SK-N-SH treated with all-trans-retinoic acid at 6 μM for 48 hours (cell line): Measurements from ENCODE around the gene OVCA2.

Experiments
- ATAC-seq: fragments of 200-7000 bp; cut with Tn5 transposase; 3 replicates; pipeline ENCODE4 v1.9.1; 2020; ENCODE audit warnings: mild to moderate bottlenecking, moderate library complexity
- ARNTL ChIP-seq: fragments of 450-650 bp; formaldehyde crosslinking; IDR thresholded peaks from 2 replicates; pipeline ENCODE4 v1.5.0; 2020; ENCODE audit warnings: low read depth, mild to moderate bottlenecking, moderate library complexity, borderline replicate concordance
- BACH2 ChIP-seq: fragments of 250-450 bp; sonication (Bioruptor Pico); IDR thresholded peaks from 2 replicates; pipeline ENCODE4 v1.9.0; 2021; ENCODE audit warnings: mild to moderate bottlenecking, borderline replicate concordance
- CSDC2 ChIP-seq: fragments of 250-450 bp; sonication (Bioruptor Pico); IDR thresholded peaks from 2 replicates; pipeline ENCODE4 v1.5.0; 2020; ENCODE audit warnings: mild to moderate bottlenecking, moderate library complexity
- ESRRG ChIP-seq: fragments of 250-450 bp; sonication (Bioruptor Pico); IDR thresholded peaks from 2 replicates; pipeline ENCODE4 v1.6.1; 2021; ENCODE audit warnings: mild to moderate bottlenecking
- GLIS3 ChIP-seq: fragments of 250-450 bp; sonication (Bioruptor Pico); IDR thresholded peaks from 2 replicates; pipeline ENCODE4 v1.5.0; 2020; ENCODE audit warnings: mild to moderate bottlenecking, moderate library complexity
- ISL1 ChIP-seq: fragments of 250-450 bp; sonication (Bioruptor Pico); IDR thresholded peaks from 2 replicates; pipeline ENCODE4 v2.1.2; 2022; ENCODE audit warnings: mild to moderate bottlenecking, moderate library complexity
- PPARA ChIP-seq: fragments of 250-450 bp; sonication (Bioruptor Pico); IDR thresholded peaks from 2 replicates; pipeline ENCODE4 v1.5.0; 2020; ENCODE audit warnings: mild to moderate bottlenecking, borderline replicate concordance
- TOX ChIP-seq: fragments of 250-450 bp; sonication (Bioruptor Pico); IDR thresholded peaks from 2 replicates; pipeline ENCODE4 v1.8.0; 2021; ENCODE audit warnings: mild to moderate bottlenecking, moderate library complexity, borderline replicate concordance
- ZC3H10 ChIP-seq: fragments of 250-450 bp; sonication (Bioruptor Pico); IDR thresholded peaks from 2 replicates; pipeline ENCODE4 v1.5.1; 2021; ENCODE audit warnings: mild to moderate bottlenecking, moderate library complexity
- ZFP3 ChIP-seq: fragments of 250-450 bp; sonication (Bioruptor Pico); IDR thresholded peaks from 2 replicates; pipeline ENCODE4 v1.5.0; 2020; ENCODE audit warnings: mild to moderate bottlenecking, moderate library complexity
- ZFP30 ChIP-seq: fragments of 450-650 bp; formaldehyde crosslinking; IDR thresholded peaks from 2 replicates; pipeline ENCODE4 v1.5.0; 2022; ENCODE audit warnings: mild to moderate bottlenecking, moderate library complexity
- ZNF565 ChIP-seq: fragments of 450-650 bp; formaldehyde crosslinking; conservative IDR thresholded peaks from 2 replicates; pipeline ENCODE4 v1.5.0; 2020; ENCODE audit warnings: low read depth, mild to moderate bottlenecking, moderate library complexity
- ZNF70 ChIP-seq: fragments of 450-650 bp; formaldehyde crosslinking; IDR thresholded peaks from 2 replicates; pipeline ENCODE4 v1.5.0; 2020; ENCODE audit warnings: mild to moderate bottlenecking, moderate library complexity
- ZNF8 ChIP-seq: fragments of 450-650 bp; formaldehyde crosslinking; IDR thresholded peaks from 2 replicates; pipeline ENCODE4 v1.5.0; 2020; ENCODE audit warnings: mild to moderate bottlenecking, moderate library complexity
- TF ChIP-seq, protein P1 (sequence below): fragments of 250-450 bp; sonication (Bioruptor Pico); IDR thresholded peaks from 2 replicates; pipeline ENCODE4 v1.8.0; 2021; ENCODE audit warnings: low read depth, mild to moderate bottlenecking, moderate library complexity, borderline replicate concordance
- TF ChIP-seq, protein P2 (sequence below): fragments of 250-450 bp; sonication (Bioruptor Pico); IDR thresholded peaks from 2 replicates; pipeline ENCODE4 v1.5.1; 2021; ENCODE audit warnings: mild to moderate bottlenecking, moderate library complexity
- TF ChIP-seq, protein P3 (sequence below): fragments of 250-450 bp; sonication (Bioruptor Pico); IDR thresholded peaks from 2 replicates; pipeline ENCODE4 v1.8.0; 2020; ENCODE audit warnings: mild to moderate bottlenecking, moderate library complexity, borderline replicate concordance
- TF ChIP-seq, protein P4 (sequence below): fragments of 250-450 bp; sonication (Bioruptor Pico); IDR thresholded peaks from 2 replicates; pipeline ENCODE4 v1.5.0; 2020; ENCODE audit warnings: mild to moderate bottlenecking, moderate library complexity
- TF ChIP-seq, protein P5 (sequence below): fragments of 250-450 bp; sonication (Bioruptor Pico); IDR thresholded peaks from 2 replicates; pipeline ENCODE4 v1.5.1; 2020; ENCODE audit warnings: low read depth, mild to moderate bottlenecking, moderate library complexity

OVCA2 gene

DNA sequence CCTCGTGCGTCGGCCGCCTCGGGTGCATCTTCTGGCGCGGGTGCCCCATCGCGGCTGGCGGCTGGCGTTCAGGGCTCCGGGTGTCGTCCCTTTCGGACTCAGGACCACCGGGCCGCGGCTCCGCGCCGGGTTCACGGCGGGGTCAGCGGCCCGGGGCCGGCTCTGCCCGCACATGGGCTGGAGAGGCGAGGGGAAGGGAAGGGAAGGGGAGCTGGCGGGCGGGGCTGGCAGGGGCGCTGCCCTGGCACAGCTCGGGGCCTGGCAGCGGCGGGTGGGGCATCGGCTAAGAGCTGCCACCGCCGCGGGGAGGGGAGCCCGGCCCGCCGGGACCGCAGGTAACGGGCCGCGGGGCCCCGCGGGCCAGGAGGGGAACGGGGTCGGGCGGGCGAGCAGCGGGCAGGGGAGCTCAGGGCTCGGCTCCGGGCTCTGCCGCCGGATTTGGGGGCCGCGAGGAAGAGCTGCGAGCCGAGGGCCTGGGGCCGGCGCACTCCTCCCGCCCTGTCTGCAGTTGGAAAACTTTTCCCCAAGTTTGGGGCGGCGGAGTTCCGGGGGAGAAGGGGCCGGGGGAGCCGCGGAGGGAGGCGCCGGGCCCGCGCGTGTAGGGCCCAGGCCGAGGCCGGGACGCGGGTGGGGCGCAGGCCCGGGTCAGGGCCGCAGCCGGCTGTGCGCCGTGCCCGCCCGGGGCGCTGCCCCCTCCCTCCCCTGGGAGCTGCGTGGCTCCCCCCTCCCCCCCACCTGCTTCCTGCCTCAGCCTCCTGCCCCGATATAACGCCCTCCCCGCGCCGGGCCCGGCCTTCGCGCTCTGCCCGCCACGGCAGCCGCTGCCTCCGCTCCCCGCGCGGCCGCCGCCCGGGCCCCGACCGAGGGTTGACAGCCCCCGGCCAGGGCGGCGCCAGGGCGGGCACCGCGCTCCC is 13.7 kb downstream of the OVCA2 start:
- TF ChIP-seq ISL1 (CRISPR knock-in tag) (no peak), ZFP3 (CRISPR knock-in tag) (no peak), ZC3H10 (CRISPR knock-in tag) (no peak)
- ATAC-seq: peak; percentile 6

DNA sequence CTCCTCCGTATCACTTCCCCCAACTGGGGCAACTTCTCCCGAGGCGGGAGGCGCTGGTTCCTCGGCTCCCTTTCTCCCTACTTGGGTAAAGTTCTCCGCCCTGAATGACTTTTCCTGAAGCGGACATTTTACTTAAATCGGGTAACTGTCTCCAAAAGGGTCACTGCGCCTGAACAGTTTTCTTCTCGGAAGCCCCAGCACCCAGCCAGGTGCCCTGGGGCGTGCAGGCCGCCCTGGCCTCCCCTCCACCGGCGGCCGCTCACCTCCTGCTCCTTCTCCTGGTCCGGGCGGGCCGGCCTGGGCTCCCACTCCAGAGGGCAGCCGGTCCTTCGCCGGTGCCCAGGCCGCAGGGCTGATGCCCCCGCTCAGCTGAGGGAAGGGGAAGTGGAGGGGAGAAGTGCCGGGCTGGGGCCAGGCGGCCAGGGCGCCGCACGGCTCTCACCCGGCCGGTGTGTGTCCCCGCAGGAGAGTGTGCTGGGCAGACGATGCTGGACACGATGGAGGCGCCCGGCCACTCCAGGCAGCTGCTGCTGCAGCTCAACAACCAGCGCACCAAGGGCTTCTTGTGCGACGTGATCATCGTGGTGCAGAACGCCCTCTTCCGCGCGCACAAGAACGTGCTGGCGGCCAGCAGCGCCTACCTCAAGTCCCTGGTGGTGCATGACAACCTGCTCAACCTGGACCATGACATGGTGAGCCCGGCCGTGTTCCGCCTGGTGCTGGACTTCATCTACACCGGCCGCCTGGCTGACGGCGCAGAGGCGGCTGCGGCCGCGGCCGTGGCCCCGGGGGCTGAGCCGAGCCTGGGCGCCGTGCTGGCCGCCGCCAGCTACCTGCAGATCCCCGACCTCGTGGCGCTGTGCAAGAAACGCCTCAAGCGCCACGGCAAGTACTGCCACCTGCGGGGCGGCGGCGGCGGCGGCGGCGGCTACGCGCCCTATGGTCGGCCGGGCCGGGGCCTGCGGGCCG is 14.7 kb downstream of the OVCA2 start:
- TF ChIP-seq TOX (CRISPR knock-in tag) (no peak), CSDC2 (no peak), ZNF565 (no peak), ARNTL (CRISPR knock-in tag) (no peak), ZFP30 (CRISPR knock-in tag) (no peak), ZNF8 (CRISPR knock-in tag) (no peak), ZNF70 (CRISPR knock-in tag) (no peak), GLIS3 (CRISPR knock-in tag) (no peak), PPARA (CRISPR knock-in tag) (no peak)
- TF ChIP-seq, protein P1, sequence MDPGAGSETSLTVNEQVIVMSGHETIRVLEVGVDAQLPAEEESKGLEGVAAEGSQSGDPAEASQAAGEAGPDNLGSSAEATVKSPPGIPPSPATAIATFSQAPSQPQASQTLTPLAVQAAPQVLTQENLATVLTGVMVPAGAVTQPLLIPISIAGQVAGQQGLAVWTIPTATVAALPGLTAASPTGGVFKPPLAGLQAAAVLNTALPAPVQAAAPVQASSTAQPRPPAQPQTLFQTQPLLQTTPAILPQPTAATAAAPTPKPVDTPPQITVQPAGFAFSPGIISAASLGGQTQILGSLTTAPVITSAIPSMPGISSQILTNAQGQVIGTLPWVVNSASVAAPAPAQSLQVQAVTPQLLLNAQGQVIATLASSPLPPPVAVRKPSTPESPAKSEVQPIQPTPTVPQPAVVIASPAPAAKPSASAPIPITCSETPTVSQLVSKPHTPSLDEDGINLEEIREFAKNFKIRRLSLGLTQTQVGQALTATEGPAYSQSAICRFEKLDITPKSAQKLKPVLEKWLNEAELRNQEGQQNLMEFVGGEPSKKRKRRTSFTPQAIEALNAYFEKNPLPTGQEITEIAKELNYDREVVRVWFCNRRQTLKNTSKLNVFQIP (CRISPR knock-in tag): no peak
- TF ChIP-seq, protein P2, sequence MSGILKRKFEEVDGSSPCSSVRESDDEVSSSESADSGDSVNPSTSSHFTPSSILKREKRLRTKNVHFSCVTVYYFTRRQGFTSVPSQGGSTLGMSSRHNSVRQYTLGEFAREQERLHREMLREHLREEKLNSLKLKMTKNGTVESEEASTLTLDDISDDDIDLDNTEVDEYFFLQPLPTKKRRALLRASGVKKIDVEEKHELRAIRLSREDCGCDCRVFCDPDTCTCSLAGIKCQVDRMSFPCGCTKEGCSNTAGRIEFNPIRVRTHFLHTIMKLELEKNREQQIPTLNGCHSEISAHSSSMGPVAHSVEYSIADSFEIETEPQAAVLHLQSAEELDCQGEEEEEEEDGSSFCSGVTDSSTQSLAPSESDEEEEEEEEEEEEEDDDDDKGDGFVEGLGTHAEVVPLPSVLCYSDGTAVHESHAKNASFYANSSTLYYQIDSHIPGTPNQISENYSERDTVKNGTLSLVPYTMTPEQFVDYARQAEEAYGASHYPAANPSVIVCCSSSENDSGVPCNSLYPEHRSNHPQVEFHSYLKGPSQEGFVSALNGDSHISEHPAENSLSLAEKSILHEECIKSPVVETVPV (CRISPR knock-in tag): no peak
- TF ChIP-seq, protein P3, sequence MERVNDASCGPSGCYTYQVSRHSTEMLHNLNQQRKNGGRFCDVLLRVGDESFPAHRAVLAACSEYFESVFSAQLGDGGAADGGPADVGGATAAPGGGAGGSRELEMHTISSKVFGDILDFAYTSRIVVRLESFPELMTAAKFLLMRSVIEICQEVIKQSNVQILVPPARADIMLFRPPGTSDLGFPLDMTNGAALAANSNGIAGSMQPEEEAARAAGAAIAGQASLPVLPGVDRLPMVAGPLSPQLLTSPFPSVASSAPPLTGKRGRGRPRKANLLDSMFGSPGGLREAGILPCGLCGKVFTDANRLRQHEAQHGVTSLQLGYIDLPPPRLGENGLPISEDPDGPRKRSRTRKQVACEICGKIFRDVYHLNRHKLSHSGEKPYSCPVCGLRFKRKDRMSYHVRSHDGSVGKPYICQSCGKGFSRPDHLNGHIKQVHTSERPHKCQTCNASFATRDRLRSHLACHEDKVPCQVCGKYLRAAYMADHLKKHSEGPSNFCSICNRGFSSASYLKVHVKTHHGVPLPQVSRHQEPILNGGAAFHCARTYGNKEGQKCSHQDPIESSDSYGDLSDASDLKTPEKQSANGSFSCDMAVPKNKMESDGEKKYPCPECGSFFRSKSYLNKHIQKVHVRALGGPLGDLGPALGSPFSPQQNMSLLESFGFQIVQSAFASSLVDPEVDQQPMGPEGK: no peak
- no peak for ATAC-seq

DNA sequence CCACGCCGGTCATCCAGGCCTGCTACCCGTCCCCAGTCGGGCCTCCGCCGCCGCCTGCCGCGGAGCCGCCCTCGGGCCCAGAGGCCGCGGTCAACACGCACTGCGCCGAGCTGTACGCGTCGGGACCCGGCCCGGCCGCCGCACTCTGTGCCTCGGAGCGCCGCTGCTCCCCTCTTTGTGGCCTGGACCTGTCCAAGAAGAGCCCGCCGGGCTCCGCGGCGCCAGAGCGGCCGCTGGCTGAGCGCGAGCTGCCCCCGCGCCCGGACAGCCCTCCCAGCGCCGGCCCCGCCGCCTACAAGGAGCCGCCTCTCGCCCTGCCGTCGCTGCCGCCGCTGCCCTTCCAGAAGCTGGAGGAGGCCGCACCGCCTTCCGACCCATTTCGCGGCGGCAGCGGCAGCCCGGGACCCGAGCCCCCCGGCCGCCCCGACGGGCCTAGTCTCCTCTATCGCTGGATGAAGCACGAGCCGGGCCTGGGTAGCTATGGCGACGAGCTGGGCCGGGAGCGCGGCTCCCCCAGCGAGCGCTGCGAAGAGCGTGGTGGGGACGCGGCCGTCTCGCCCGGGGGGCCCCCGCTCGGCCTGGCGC is 15.4 kb downstream of the OVCA2 start:
- ATAC-seq: no peak
- TF ChIP-seq ISL1 (CRISPR knock-in tag) (no peak), ZFP30 (CRISPR knock-in tag) (no peak), GLIS3 (CRISPR knock-in tag) (no peak), BACH2 (CRISPR knock-in tag) (no peak), ZNF70 (CRISPR knock-in tag) (no peak), ZFP3 (CRISPR knock-in tag) (no peak), ZNF565 (no peak), TOX (CRISPR knock-in tag) (no peak), PPARA (CRISPR knock-in tag) (no peak), ESRRG (no peak), ZC3H10 (CRISPR knock-in tag) (no peak)
- TF ChIP-seq, protein P4, sequence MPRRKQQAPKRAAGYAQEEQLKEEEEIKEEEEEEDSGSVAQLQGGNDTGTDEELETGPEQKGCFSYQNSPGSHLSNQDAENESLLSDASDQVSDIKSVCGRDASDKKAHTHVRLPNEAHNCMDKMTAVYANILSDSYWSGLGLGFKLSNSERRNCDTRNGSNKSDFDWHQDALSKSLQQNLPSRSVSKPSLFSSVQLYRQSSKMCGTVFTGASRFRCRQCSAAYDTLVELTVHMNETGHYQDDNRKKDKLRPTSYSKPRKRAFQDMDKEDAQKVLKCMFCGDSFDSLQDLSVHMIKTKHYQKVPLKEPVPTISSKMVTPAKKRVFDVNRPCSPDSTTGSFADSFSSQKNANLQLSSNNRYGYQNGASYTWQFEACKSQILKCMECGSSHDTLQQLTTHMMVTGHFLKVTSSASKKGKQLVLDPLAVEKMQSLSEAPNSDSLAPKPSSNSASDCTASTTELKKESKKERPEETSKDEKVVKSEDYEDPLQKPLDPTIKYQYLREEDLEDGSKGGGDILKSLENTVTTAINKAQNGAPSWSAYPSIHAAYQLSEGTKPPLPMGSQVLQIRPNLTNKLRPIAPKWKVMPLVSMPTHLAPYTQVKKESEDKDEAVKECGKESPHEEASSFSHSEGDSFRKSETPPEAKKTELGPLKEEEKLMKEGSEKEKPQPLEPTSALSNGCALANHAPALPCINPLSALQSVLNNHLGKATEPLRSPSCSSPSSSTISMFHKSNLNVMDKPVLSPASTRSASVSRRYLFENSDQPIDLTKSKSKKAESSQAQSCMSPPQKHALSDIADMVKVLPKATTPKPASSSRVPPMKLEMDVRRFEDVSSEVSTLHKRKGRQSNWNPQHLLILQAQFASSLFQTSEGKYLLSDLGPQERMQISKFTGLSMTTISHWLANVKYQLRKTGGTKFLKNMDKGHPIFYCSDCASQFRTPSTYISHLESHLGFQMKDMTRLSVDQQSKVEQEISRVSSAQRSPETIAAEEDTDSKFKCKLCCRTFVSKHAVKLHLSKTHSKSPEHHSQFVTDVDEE (CRISPR knock-in tag): no peak
- TF ChIP-seq, protein P1 (CRISPR knock-in tag): no peak
- TF ChIP-seq, protein P5, sequence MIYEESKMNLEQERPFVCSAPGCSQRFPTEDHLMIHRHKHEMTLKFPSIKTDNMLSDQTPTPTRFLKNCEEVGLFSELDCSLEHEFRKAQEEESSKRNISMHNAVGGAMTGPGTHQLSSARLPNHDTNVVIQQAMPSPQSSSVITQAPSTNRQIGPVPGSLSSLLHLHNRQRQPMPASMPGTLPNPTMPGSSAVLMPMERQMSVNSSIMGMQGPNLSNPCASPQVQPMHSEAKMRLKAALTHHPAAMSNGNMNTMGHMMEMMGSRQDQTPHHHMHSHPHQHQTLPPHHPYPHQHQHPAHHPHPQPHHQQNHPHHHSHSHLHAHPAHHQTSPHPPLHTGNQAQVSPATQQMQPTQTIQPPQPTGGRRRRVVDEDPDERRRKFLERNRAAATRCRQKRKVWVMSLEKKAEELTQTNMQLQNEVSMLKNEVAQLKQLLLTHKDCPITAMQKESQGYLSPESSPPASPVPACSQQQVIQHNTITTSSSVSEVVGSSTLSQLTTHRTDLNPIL (CRISPR knock-in tag): no peak
